GM12801 (cell line): ENCODE measurements around the gene CDCA3.

ENCODE experiments used
- CTCF ChIP-seq: IDR thresholded peaks from one replicate; pipeline ENCODE4 v1.5.1; 2011; ENCODE audit warnings: control low read depth; ENCODE audit not compliant: insufficient read length; ENCODE audit errors: extremely low read depth

CDCA3 gene

GRCh38 chr12:6827437-6827911 lies 23.6 kb downstream of the CDCA3 start:
- TF ChIP-seq CTCF = no peak

- no peak for TF ChIP-seq CTCF
These were observed 24.2 kb downstream of the CDCA3 start for GRCh38 chr12:6826734-6827436.

- no peak for TF ChIP-seq CTCF
These were observed 24.9 kb downstream of the CDCA3 start for GRCh38 chr12:6826125-6826733.

GRCh38 chr12:6825398-6826124 lies 25.5 kb downstream of the CDCA3 start:
- TF ChIP-seq CTCF = peak; percentile 9

GRCh38 chr12:6824901-6825381 lies 26.1 kb downstream of the CDCA3 start:
- no peak for TF ChIP-seq CTCF

- no peak for TF ChIP-seq CTCF
These were observed 26.9 kb downstream of the CDCA3 start for GRCh38 chr12:6824085-6824775.
